Mesothelial cell of epicardium (in vitro differentiated cells): Measurements from ENCODE around the gene RALGAPA2. TPM values are rescaled to one million over a fixed set of nuclear protein-coding genes. Genes with fewer than 3 reads are reported as not detected.

ENCODE experiments used
- DNase-seq, 2 experiments: peaks; one replicate each; pipeline ENCODE4 v3.0.0; 2021; ENCODE audit warnings: low spot score in 2 of 2; ENCODE audit not compliant: unreplicated experiment in 2 of 2
- H3K27ac Mint-ChIP-seq: 2 replicates; pipeline ENCODE4 v1.8.0; 2021; ENCODE audit warnings: mixed read lengths
- H3K27me3 Mint-ChIP-seq: 2 replicates; pipeline ENCODE4 v1.8.0; 2021; ENCODE audit warnings: low read depth, mixed read lengths
- H3K36me3 Mint-ChIP-seq: 2 replicates; pipeline ENCODE4 v1.8.0; 2021; ENCODE audit warnings: mixed read lengths
- H3K4me1 Mint-ChIP-seq: 2 replicates; pipeline ENCODE4 v1.8.0; 2021; ENCODE audit warnings: mixed read lengths
- H3K4me3 Mint-ChIP-seq: 2 replicates; pipeline ENCODE4 v1.8.0; 2021; ENCODE audit warnings: mild to moderate bottlenecking, moderate library complexity, mixed read lengths
- H3K9me3 Mint-ChIP-seq: 2 replicates; pipeline ENCODE4 v1.8.0; 2021; ENCODE audit warnings: mixed read lengths
- CTCF ChIP-seq: fragments of 200-600 bp; sonication (generic); IDR thresholded peaks from one replicate; pipeline ENCODE4 v1.5.0; 2021; ENCODE audit warnings: antibody characterized with exemption; ENCODE audit not compliant: unreplicated experiment
- total RNA-seq: library from RNA; stranded (reverse); gene quantifications from 3 replicates; pipeline ENCODE4 v1.2.1, GENCODE V29; 2021

Gene RALGAPA2
- total RNA-seq, 1 donor from 2014 or later: 27.5 TPM

GRCh38 chr20:20415321-20415720 lies 297.1 kb downstream of the RALGAPA2 start:
- H3K9me3 Mint-ChIP-seq: no peaks in the 10 kb centered on the region
- H3K27me3 Mint-ChIP-seq: no peaks in the 10 kb centered on the region
- peaks cover 6% of the 10 kb centered on the region for H3K36me3 Mint-ChIP-seq
- H3K4me1 Mint-ChIP-seq: peaks cover 7% of the 10 kb centered on the region
- no peak overlapping the region for H3K27ac Mint-ChIP-seq
- DNase-seq: no peak
- no peak overlapping the region for H3K4me3 Mint-ChIP-seq
- TF ChIP-seq CTCF: no peak

- H3K4me3 Mint-ChIP-seq: no peak overlapping the region
- H3K27ac Mint-ChIP-seq: no peak overlapping the region
- no peak for DNase-seq
- no peak for TF ChIP-seq CTCF
- H3K9me3 Mint-ChIP-seq: no peaks in the 10 kb centered on the region
- no peaks in the 10 kb centered on the region for H3K27me3 Mint-ChIP-seq
- H3K36me3 Mint-ChIP-seq: peaks cover 6% of the 10 kb centered on the region
- peaks cover 7% of the 10 kb centered on the region for H3K4me1 Mint-ChIP-seq
Measured at GRCh38 chr20:20414640-20415220, 297.7 kb downstream of the RALGAPA2 start.

DNA sequence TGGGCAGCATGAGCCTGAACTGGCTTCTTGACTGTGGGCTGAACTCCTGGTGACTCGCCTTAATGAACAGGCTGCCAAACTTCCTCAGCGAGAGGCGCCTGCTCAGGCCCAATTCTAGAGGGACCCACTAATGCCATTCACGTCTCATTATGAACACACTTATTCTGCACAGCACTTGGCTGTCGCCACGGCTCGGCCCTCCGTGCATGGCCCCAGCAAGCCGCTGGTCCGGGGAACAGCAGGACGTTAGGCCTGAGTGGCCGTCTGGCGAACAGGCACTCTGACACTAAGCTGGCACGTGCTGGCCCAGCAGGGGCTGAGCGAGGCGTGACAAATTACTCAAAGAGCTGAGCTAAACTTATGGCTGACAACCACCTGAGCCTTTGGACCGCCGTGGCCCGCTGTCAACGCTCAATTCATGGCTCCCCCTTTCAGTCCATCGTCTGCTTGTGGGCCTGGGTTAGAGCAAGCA lies 298.6 kb downstream of the RALGAPA2 start:
- Mint-ChIP-seq H3K4me3 (no peak overlapping the region), H3K27me3 (no peaks in the 10 kb centered on the region), H3K27ac (no peak overlapping the region), H3K36me3 (peaks cover 6% of the 10 kb centered on the region), H3K9me3 (no peaks in the 10 kb centered on the region), H3K4me1 (peaks cover 7% of the 10 kb centered on the region)
- DNase-seq: no peak
- TF ChIP-seq CTCF: no peak

DNA sequence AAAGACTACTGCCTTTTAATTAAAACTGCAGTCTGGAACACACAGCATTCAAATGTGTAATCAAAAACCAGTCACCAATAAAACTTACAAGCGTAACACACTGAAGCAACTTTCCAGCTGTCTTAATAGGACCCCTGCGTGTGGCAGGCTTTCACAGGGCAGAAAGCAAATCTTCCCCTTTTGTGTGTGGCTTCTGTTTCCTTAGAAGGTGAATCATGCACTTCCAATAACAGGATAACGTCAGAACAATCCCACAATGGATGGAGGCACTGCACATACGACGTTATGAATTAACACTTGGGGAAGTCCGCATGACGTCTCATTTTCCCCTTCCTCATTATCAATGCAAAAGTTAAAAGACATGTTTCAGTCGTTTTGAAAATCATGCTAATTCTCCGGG lies 299.7 kb downstream of the RALGAPA2 start:
- H3K27me3 Mint-ChIP-seq: no peaks in the 10 kb centered on the region
- TF ChIP-seq CTCF: no peak
- no peak for DNase-seq
- H3K9me3 Mint-ChIP-seq: no peaks in the 10 kb centered on the region
- H3K4me3 Mint-ChIP-seq: no peak overlapping the region
- H3K36me3 Mint-ChIP-seq: no peaks in the 10 kb centered on the region
- peaks cover 7% of the 10 kb centered on the region for H3K4me1 Mint-ChIP-seq
- no peak overlapping the region for H3K27ac Mint-ChIP-seq

DNA sequence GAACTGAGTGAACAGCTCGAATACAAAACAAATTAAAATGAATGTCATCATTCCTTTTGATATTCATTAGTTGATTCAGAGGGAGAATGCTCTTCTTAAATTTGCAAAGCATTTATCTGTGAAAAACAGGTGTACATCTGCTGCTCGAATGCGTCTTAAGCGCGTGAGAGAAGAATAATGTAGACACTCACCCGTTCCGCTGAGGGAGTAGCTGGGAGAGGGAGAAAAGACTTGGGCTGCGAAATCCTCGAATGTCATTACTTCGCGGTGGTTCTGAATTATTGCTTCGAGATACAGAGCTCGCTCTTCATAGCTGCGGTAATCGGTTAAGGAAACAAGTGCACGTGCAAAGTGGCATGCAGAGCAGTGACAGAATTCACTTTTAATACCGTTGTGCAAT lies 300.6 kb downstream of the RALGAPA2 start:
- no peaks in the 10 kb centered on the region for H3K36me3 Mint-ChIP-seq
- peaks cover 7% of the 10 kb centered on the region for H3K4me1 Mint-ChIP-seq
- no peak for TF ChIP-seq CTCF
- H3K27me3 Mint-ChIP-seq: no peaks in the 10 kb centered on the region
- no peak overlapping the region for H3K27ac Mint-ChIP-seq
- no peak overlapping the region for H3K4me3 Mint-ChIP-seq
- no peaks in the 10 kb centered on the region for H3K9me3 Mint-ChIP-seq
- no peak for DNase-seq

- no peaks in the 10 kb centered on the region for H3K36me3 Mint-ChIP-seq
- H3K9me3 Mint-ChIP-seq: no peaks in the 10 kb centered on the region
- H3K27ac Mint-ChIP-seq: no peak overlapping the region
- H3K27me3 Mint-ChIP-seq: no peaks in the 10 kb centered on the region
- no peak overlapping the region for H3K4me3 Mint-ChIP-seq
- no peak for TF ChIP-seq CTCF
- peaks cover 7% of the 10 kb centered on the region for H3K4me1 Mint-ChIP-seq
- DNase-seq: no peak
Measured at GRCh38 chr20:20411402-20411801, 301.0 kb downstream of the RALGAPA2 start.
